A549 (cell line): Measurements from ENCODE around the gene RPL37A. TPM values are rescaled to one million over a fixed set of nuclear protein-coding genes. Genes with fewer than 3 reads are reported as not detected.
A peak's percentile ranks its signal among the peaks of the same experiment; 100 is the strongest.

Source experiments
- ATAC-seq, 2 experiments: fragments of 200-7000 bp in 1 of 2; fragments of >200 bp in 1 of 2; cut with Nextera tagmentation in 1 of 2; cut with Tn5 transposase in 1 of 2; 3 replicates each; pipeline versions ENCODE4 v1.8.0 to v1.9.1; 2018 to 2020; ENCODE audit warnings: mild to moderate bottlenecking in 1 of 2, moderate library complexity in 1 of 2
- CTCF ChIA-PET: fragments of 300-600 bp; sonication (Branson Sonifier 250); formaldehyde crosslinking; extraction: SDS; loops from one replicate; lab custom pipeline; 2021; ENCODE audit warnings: antibody characterized with exemption, inconsistent platforms; lab: Yijun Ruan, JAX
- POLR2A ChIA-PET: fragments of 350-600 bp; formaldehyde crosslinking; extraction: SDS; loops from one replicate; lab custom pipeline; 2021; ENCODE audit warnings: antibody characterized with exemption, inconsistent platforms; lab: Yijun Ruan, JAX
- DNase-seq, 2 experiments: peaks; one replicate each; pipeline versions ENCODE4 v3.0.0 to v3.0.0-alpha.2; 2011 to 2016; ENCODE audit warnings: low read depth in 1 of 2, low spot score in 1 of 2
- FAIRE-seq: peaks from 2 replicates; lab custom pipeline; 2011; peaks lifted over from hg19 to GRCh38; lab: Jason Lieb, UNC
- H3K27ac ChIP-seq, 2 experiments: fragments of >200 bp; sonication (Bioruptor Twin); formaldehyde crosslinking; 3 replicates each; pipeline ENCODE4 v1.5.1; 2016 to 2017
- H3K4me1 ChIP-seq: fragments of >200 bp; sonication (Bioruptor Twin); formaldehyde crosslinking; 3 replicates; pipeline ENCODE4 v1.6.1; 2016
- H3K4me2 ChIP-seq: fragments of >200 bp; sonication (Bioruptor Twin); formaldehyde crosslinking; 3 replicates; pipeline ENCODE4 v1.6.1; 2016
- H3K4me3 ChIP-seq: fragments of >200 bp; sonication (Bioruptor Twin); formaldehyde crosslinking; 3 replicates; pipeline ENCODE4 v1.5.1; 2016
- H3K9me3 ChIP-seq: fragments of >200 bp; sonication (Bioruptor Twin); formaldehyde crosslinking; 3 replicates; pipeline ENCODE4 v1.6.1; 2016
- BHLHE40 ChIP-seq: IDR thresholded peaks from 2 replicates; pipeline ENCODE4 v1.6.1; 2012; ENCODE audit warnings: low read depth, low read length, inconsistent platforms
- CBX2 ChIP-seq: fragments of 200-600 bp; sonication (generic); IDR thresholded peaks from 2 replicates; pipeline ENCODE4 v1.6.1; 2016; ENCODE audit warnings: low read depth, mild to moderate bottlenecking, borderline replicate concordance
- CHD4 ChIP-seq: fragments of 200-600 bp; sonication (generic); IDR thresholded peaks from 2 replicates; pipeline ENCODE4 v1.6.1; 2016; ENCODE audit warnings: antibody characterized with exemption, mild to moderate bottlenecking, borderline replicate concordance
- EHF ChIP-seq: fragments of 250-450 bp; sonication (Bioruptor Pico); IDR thresholded peaks from 2 replicates; pipeline ENCODE4 v1.5.0; 2020; ENCODE audit warnings: mild to moderate bottlenecking
- EP300 ChIP-seq, 2 experiments: fragments of >200 bp; sonication (Bioruptor Twin); formaldehyde crosslinking; IDR thresholded peaks; 2 replicates in 1 of 2; 3 replicates in 1 of 2; pipeline ENCODE4 v1.6.1; 2016 to 2017
- ESRRA ChIP-seq: fragments of 150-350 bp; IDR thresholded peaks from 2 replicates; pipeline ENCODE4 v1.6.1; 2014; ENCODE audit warnings: mild to moderate bottlenecking, low read length, borderline replicate concordance
- FOSB ChIP-seq: fragments of 250-450 bp; sonication (Bioruptor Pico); IDR thresholded peaks from 2 replicates; pipeline ENCODE4 v1.5.0; 2020; ENCODE audit warnings: mild to moderate bottlenecking, moderate library complexity
- FOSL2 ChIP-seq, 2 experiments: fragments of 450-650 bp in 1 of 2; fragments of >200 bp in 1 of 2; sonication (Bioruptor Twin) in 1 of 2; formaldehyde crosslinking; IDR thresholded peaks; 2 replicates each; pipeline versions ENCODE4 v1.5.0 to v1.6.1; 2016 to 2020; ENCODE audit warnings: mild to moderate bottlenecking in 1 of 2, moderate library complexity in 1 of 2
- HEYL ChIP-seq: fragments of 250-450 bp; sonication (Bioruptor Pico); IDR thresholded peaks from 2 replicates; pipeline ENCODE4 v1.8.0; 2021; ENCODE audit warnings: mild to moderate bottlenecking, moderate library complexity
- HOXB5 ChIP-seq: fragments of 250-450 bp; sonication (Bioruptor Pico); IDR thresholded peaks from 2 replicates; pipeline ENCODE4 v1.5.0; 2020; ENCODE audit warnings: mild to moderate bottlenecking, moderate library complexity
- JUN ChIP-seq, 2 experiments: fragments of >200 bp; sonication (Bioruptor Twin); formaldehyde crosslinking; IDR thresholded peaks; 2 replicates in 1 of 2; 3 replicates in 1 of 2; pipeline ENCODE4 v1.6.1; 2016 to 2017
- KDM5A ChIP-seq: fragments of 200-600 bp; sonication (generic); IDR thresholded peaks from 2 replicates; pipeline ENCODE4 v1.6.1; 2016; ENCODE audit warnings: antibody characterized with exemption, mild to moderate bottlenecking
- MAFK ChIP-seq: fragments of 450-650 bp; IDR thresholded peaks from 2 replicates; pipeline ENCODE4 v1.6.1; 2014; ENCODE audit not compliant: partially characterized antibody
- MAZ ChIP-seq: fragments of 150-350 bp; IDR thresholded peaks from 2 replicates; pipeline ENCODE4 v1.6.1; 2014; ENCODE audit warnings: antibody characterized with exemption, low read depth, low read length, borderline replicate concordance
- MYC ChIP-seq: IDR thresholded peaks from 2 replicates; pipeline ENCODE4 v1.6.1; 2012; ENCODE audit warnings: mild to moderate bottlenecking, inconsistent platforms, low read length, improper control_type of control experiment, borderline replicate concordance
- NFE2L2 ChIP-seq: fragments of 150-350 bp; conservative IDR thresholded peaks from 2 replicates; pipeline ENCODE4 v1.6.1; 2014; ENCODE audit warnings: low read length
- PHF8 ChIP-seq: fragments of 200-600 bp; sonication (generic); IDR thresholded peaks from 2 replicates; pipeline ENCODE4 v1.6.1; 2016; ENCODE audit warnings: low read depth, mild to moderate bottlenecking, antibody characterized with exemption, moderate library complexity, borderline replicate concordance
- POLR2A ChIP-seq: IDR thresholded peaks from 2 replicates; pipeline ENCODE4 v1.6.1; 2012; ENCODE audit warnings: mild to moderate bottlenecking, low read length
- POLR2AphosphoS2 ChIP-seq: conservative IDR thresholded peaks from 2 replicates; pipeline ENCODE4 v1.6.1; 2012; ENCODE audit warnings: low read length, improper control_type of control experiment, inconsistent platforms
- RCOR1 ChIP-seq: fragments of 150-350 bp; IDR thresholded peaks from 2 replicates; pipeline ENCODE4 v1.6.1; 2014; ENCODE audit warnings: antibody characterized with exemption, low read length, low read depth
- SMC3 ChIP-seq: fragments of >200 bp; sonication (Bioruptor Twin); formaldehyde crosslinking; IDR thresholded peaks from 3 replicates; pipeline ENCODE4 v1.6.1; 2018; ENCODE audit warnings: inconsistent platforms
- SREBF2 ChIP-seq: fragments of 450-650 bp; IDR thresholded peaks from 2 replicates; pipeline ENCODE4 v1.6.1; 2014; ENCODE audit warnings: mild to moderate bottlenecking, moderate library complexity
- TP53 ChIP-seq: fragments of 250-450 bp; sonication (Bioruptor Pico); IDR thresholded peaks from 2 replicates; pipeline ENCODE4 v1.5.0; 2021; ENCODE audit warnings: mild to moderate bottlenecking, moderate library complexity
- ZC3H11A ChIP-seq: fragments of 450-650 bp; IDR thresholded peaks from 2 replicates; pipeline ENCODE4 v1.6.1; 2014; ENCODE audit warnings: antibody characterized with exemption, mild to moderate bottlenecking
- WGBS: methylation state at CpG from one replicate; pipeline ENCODE4 v1.1.6; 2017; ENCODE audit errors: missing lambda C conversion rate; 5-methylcytosine and 5-hydroxymethylcytosine counted together
- polyA minus RNA-seq: library from RNA; depleted of rRNA, polyadenylated mRNA; stranded (reverse); fragments of >200 nt; gene quantifications from 2 replicates; pipeline ENCODE4 v1.2.3, GENCODE V29; 2011; rRNA and poly(A)+ RNA removed
- polyA plus RNA-seq, 4 experiments: library from polyadenylated mRNA; depleted of rRNA in 3 of 4; stranded (reverse); fragments of >200 nt; fragmentation: RNase III in 1 of 4; extraction: RNeasy Plus Mini Kit Qiagen cat#74134 plus additional on column Dnase treatment in 1 of 4; gene quantifications; 2 replicates in 3 of 4; 3 replicates in 1 of 4; pipeline ENCODE4 v1.2.3, GENCODE V29; 2011 to 2017
- TF ChIP-seq, protein P1 (sequence below): IDR thresholded peaks from 2 replicates; pipeline ENCODE4 v1.6.1; 2012
- TF ChIP-seq, protein P2 (sequence below): IDR thresholded peaks from 2 replicates; pipeline ENCODE4 v1.6.1; 2012
- TF ChIP-seq, protein P3 (sequence below): fragments of >200 bp; sonication (Bioruptor Twin); formaldehyde crosslinking; IDR thresholded peaks from 3 replicates; pipeline ENCODE4 v1.6.1; 2016

Gene RPL37A
- polyA plus RNA-seq (2011; rRNA removed) (4,046 and 4,130 TPM in 2 replicates), polyA plus RNA-seq (2017; fragmentation: RNase III; extraction: RNeasy Plus Mini Kit Qiagen cat#74134 plus additional on column Dnase treatment) (4,215 to 4,381 TPM (median 4,330 TPM) in 3 replicates), polyA minus RNA-seq (862 and 1,170 TPM in 2 replicates)
- 1,938 and 2,074 TPM in 2 replicates for polyA plus RNA-seq (2012; cell fraction: cytosol; rRNA removed)
- 702 and 1,256 TPM in 2 replicates for polyA plus RNA-seq (2012; cell fraction: nucleus; rRNA removed)

DNA sequence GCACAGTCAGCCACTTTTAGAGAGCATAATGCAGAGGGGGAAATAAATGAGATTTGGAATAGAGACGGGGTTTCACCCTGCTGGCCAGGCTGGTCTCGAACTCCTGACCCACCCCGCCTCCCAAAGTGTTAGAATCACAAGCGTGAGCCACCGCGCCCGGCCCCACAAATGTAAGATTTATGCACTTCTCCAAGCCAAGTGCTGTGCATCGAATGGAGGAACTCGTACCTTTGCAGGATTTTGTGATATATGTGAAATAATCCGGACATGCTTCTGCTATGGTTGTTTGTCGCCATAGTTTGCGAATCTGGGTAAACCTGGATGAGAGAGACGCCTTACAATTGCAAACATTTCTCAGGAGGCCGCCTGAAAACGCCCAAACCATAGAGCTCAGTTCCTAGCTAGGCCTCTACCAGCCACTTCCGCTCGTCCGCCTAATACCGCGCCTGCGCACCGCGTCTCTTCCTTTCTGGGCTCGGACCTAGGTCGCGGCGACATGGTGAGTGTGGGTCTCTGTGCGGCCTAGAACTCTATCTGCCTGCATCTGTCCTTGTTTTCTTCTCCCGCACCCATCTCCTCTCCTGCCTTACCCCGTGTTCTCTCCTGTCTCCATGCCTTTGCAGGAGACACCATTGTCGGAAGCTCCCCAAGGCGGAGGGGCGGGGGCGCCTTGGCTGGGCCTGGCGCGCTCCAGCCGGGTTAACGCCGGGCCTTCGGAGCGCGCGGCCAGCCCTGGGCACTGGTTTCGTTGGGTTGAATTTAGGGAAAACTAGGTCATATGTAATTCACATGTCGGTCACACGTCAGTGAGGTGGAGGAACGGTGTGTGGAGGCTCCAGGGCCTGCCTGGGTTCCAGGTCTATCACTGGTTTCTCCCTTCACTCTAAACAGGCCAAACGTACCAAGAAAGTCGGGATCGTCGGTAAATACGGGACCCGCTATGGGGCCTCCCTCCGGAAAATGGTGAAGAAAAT is at the start of gene RPL37A:
Gene RPL37A, plus strand, starts transcription at position 466 of the 974 bp plus-strand sequence. Its CDS starts 31 bp downstream, at position 497.
- Histone ChIP-seq H3K4me1 (peaks cover 41% of the 10 kb centered on the region), H3K27ac (peak within 1 kb of the TSS; percentile 86 to 91), H3K9me3 (no peaks in the 10 kb centered on the region), H3K4me2 (peak within 1 kb of the TSS; percentile 91), H3K4me3 (peak within 1 kb of the TSS; percentile 86)
- TF ChIP-seq SREBF2 (no peak), EHF (CRISPR knock-in tag) (no peak), KDM5A (peak; percentile 16; the same call in 1 of the 2 replicates), PHF8 (peak; percentile 99), JUN (IDR thresholded peaks at IDR 0.05) (peak; percentile 97 to 99), NFE2L2 (0 out of 2 replicates have a peak, but pooled peaks have one; percentile 11), MAFK (peak; percentile 24), MYC (peak; percentile 94), SMC3 (0 out of 3 replicates have a peak, but pooled peaks have one; percentile 12), HOXB5 (0 out of 2 replicates have a peak, but pooled peaks have one; percentile 54), FOSL2 (IDR thresholded peaks at IDR 0.05) (no peak), FOSL2 (CRISPR knock-in tag; IDR thresholded peaks at IDR 0.05) (0 out of 2 replicates have a peak, but pooled peaks have one; percentile 7), POLR2A (peak; percentile 98), CHD4 (peak; percentile 41; the same call in 1 of the 2 replicates), FOSB (no peak), POLR2AphosphoS2 (no peak), CBX2 (no peak)
- TF ChIP-seq, protein P1, sequence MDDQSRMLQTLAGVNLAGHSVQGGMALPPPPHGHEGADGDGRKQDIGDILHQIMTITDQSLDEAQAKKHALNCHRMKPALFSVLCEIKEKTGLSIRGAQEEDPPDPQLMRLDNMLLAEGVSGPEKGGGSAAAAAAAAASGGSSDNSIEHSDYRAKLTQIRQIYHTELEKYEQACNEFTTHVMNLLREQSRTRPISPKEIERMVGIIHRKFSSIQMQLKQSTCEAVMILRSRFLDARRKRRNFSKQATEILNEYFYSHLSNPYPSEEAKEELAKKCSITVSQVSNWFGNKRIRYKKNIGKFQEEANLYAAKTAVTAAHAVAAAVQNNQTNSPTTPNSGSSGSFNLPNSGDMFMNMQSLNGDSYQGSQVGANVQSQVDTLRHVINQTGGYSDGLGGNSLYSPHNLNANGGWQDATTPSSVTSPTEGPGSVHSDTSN, result peak; percentile 62; the same call in 1 of the 2 replicates
- TF ChIP-seq, protein P2, sequence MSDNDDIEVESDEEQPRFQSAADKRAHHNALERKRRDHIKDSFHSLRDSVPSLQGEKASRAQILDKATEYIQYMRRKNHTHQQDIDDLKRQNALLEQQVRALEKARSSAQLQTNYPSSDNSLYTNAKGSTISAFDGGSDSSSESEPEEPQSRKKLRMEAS, result peak; percentile 98
- TF ChIP-seq, protein P3, sequence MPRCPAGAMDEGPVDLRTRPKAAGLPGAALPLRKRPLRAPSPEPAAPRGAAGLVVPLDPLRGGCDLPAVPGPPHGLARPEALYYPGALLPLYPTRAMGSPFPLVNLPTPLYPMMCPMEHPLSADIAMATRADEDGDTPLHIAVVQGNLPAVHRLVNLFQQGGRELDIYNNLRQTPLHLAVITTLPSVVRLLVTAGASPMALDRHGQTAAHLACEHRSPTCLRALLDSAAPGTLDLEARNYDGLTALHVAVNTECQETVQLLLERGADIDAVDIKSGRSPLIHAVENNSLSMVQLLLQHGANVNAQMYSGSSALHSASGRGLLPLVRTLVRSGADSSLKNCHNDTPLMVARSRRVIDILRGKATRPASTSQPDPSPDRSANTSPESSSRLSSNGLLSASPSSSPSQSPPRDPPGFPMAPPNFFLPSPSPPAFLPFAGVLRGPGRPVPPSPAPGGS, result peak; percentile 98
- peak; percentile 91 to 97 for DNase-seq
- peak; percentile 93 to 97 for ATAC-seq
- ChIA-PET POLR2A (interaction anchor here (0.6 to 1.5 kb wide), 18 partner anchors 8 to 441 kb away, joined by 3 to 15 read pairs (median 4); partner anchors contain the start of genes IGFBP2, MARCHF4, SMARCAL1 and XRCC5), CTCF (interaction anchor here (2.0 kb wide), 1 partner anchor 93 kb away, joined by 4 read pairs; no protein-coding TSS in a partner anchor)
- under 1% methylated on average over 48 of the region's 54 CpGs for WGBS
- FAIRE-seq, result no peak

DNA sequence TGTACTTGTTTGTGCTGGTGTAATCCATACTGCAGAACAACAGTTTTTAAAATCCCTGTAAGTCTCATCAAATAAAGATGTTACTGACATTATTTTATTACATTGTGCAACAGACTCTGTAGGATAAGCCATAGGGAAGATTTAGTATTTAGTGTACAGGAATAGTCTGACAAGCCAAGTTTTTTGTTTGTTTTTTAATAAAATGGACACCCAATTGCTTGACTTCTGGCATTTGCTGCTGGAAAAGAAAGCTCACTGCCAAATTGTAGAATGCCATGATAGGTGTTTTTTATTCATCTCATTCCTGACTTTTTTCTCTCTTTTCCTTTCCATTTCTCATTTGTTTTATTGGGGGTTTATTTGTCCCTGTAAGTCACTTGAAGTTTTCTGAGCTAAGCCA is 48.3 kb upstream of the RPL37A start:
- Histone ChIP-seq H3K4me3 (no peak overlapping the region), H3K27ac (no peak overlapping the region), H3K4me1 (no peaks in the 10 kb centered on the region), H3K9me3 (no peaks in the 10 kb centered on the region), H3K4me2 (no peak overlapping the region)
- DNase-seq (no peak), FAIRE-seq (no peak), ATAC-seq (no peak)
- POLR2A ChIA-PET, result no interaction called here
- TF ChIP-seq HOXB5, result no peak
- no peak for TF ChIP-seq RCOR1
- no peak for TF ChIP-seq MAZ
- TF ChIP-seq POLR2AphosphoS2, result no peak
- no peak for TF ChIP-seq TP53 (CRISPR knock-in tag)
- TF ChIP-seq ZC3H11A, result no peak
- TF ChIP-seq JUN (IDR thresholded peaks at IDR 0.05), result no peak
- no peak for TF ChIP-seq ESRRA
- no peak for TF ChIP-seq EP300 (IDR thresholded peaks at IDR 0.05)
- no peak for TF ChIP-seq BHLHE40
- TF ChIP-seq HEYL (CRISPR knock-in tag), result no peak
- CTCF ChIA-PET, result interaction anchor here (0.8 to 1.2 kb wide), 2 partner anchors 15 to 228 kb away, joined by 3 read pairs; no protein-coding TSS in a partner anchor
